HCT116 (cell line): Measurements from ENCODE around the gene CCDC69. TPM values are rescaled to one million over a fixed set of nuclear protein-coding genes. Genes with fewer than 3 reads are reported as not detected.

Source experiments
- ATAC-seq: fragments of 200-7000 bp; cut with Tn5 transposase; 2 replicates; pipeline ENCODE4 v1.9.1; 2020; ENCODE audit warnings: mild to moderate bottlenecking, moderate library complexity
- BruUV-seq: library from RNA; stranded (reverse); fragments of 400-500 nt; replicated peaks from 2 replicates; lab custom pipeline; 2021; lab: Mats Ljungman, UMichigan
- CTCF ChIA-PET: fragments of 300-600 bp; sonication (Branson Sonifier 250); formaldehyde crosslinking; loops from one replicate; lab custom pipeline; 2021; ENCODE audit warnings: antibody characterized with exemption; lab: Charles Lee
- POLR2A ChIA-PET: fragments of 300-600, 350-600 bp; sonication (Branson Sonifier 250); formaldehyde crosslinking; loops from one replicate; lab custom pipeline; 2021; ENCODE audit warnings: antibody characterized with exemption; lab: Charles Lee
- RAD21 ChIA-PET, 2 experiments: fragments of 300-600 bp; sonication (Branson Sonifier 250); formaldehyde crosslinking; loops; one replicate each; lab custom pipeline; 2023; ENCODE audit warnings: low total read pairs in 2 of 2; ENCODE audit not compliant: uncharacterized antibody in 2 of 2, unreplicated experiment in 2 of 2, low non-redundant PET in 1 of 2; lab: Charles Lee
- DNase-seq: peaks from one replicate; pipeline ENCODE4 v3.0.0-alpha.2; 2010; ENCODE audit warnings: low read depth, low spot score
- H2AFZ ChIP-seq: fragments of 200-600 bp; shearing (Covaris generic), sonication (generic); 2 replicates; pipeline ENCODE4 v1.6.1; 2017; ENCODE audit warnings: low read depth, mixed run types, mixed read lengths, antibody characterized with exemption, low read length; ENCODE audit not compliant: poor library complexity, severe bottlenecking
- H3K27ac ChIP-seq: 2 replicates; pipeline ENCODE4 v1.5.1; 2012; ENCODE audit warnings: low read depth, low read length
- H3K27me3 ChIP-seq: fragments of 200-600 bp; sonication (generic); 2 replicates; pipeline ENCODE4 v1.6.1; 2016; ENCODE audit warnings: mixed run types, low read length, mixed read lengths; ENCODE audit not compliant: insufficient read depth
- H3K36me3 ChIP-seq, 2 experiments: fragments of 200-500 bp in 1 of 2; fragments of 200-600 bp in 1 of 2; sonication (Bioruptor generic) in 1 of 2; sonication (generic) in 1 of 2; 2 replicates each; pipeline versions ENCODE4 v1.5.1 to v1.6.1; 2014 to 2016; ENCODE audit warnings: low read length in 2 of 2, inconsistent platforms in 1 of 2, mixed read lengths in 1 of 2, mixed run types in 1 of 2; ENCODE audit not compliant: insufficient read depth in 2 of 2, control insufficient read depth in 1 of 2
- H3K4me1 ChIP-seq, 2 experiments: fragments of 200-600 bp in 1 of 2; sonication (generic) in 1 of 2; 2 replicates each; pipeline versions ENCODE4 v1.5.1 to v1.6.1; 2012 to 2017; ENCODE audit warnings: low read length in 2 of 2, inconsistent platforms in 1 of 2, mild to moderate bottlenecking in 1 of 2, mixed read lengths in 1 of 2, mixed run types in 1 of 2, moderate library complexity in 1 of 2; ENCODE audit not compliant: insufficient read depth in 2 of 2, control insufficient read depth in 1 of 2
- H3K4me2 ChIP-seq: fragments of 200-600 bp; sonication (generic); 2 replicates; pipeline ENCODE4 v1.6.1; 2017; ENCODE audit warnings: mixed run types, low read length, mixed read lengths
- H3K4me3 ChIP-seq, 2 experiments: fragments of 200-600 bp in 1 of 2; sonication (generic) in 1 of 2; replicated peaks in 1 of 2; 2 replicates each; pipeline ENCODE4 v1.5.1; 2011 to 2016; ENCODE audit warnings: low read length in 2 of 2, control low read depth in 1 of 2, low read depth in 1 of 2, mild to moderate bottlenecking in 1 of 2, mixed read lengths in 1 of 2, mixed run types in 1 of 2
- H3K79me2 ChIP-seq: fragments of 200-600 bp; sonication (generic); 2 replicates; pipeline ENCODE4 v1.6.1; 2017; ENCODE audit warnings: mild to moderate bottlenecking, mixed run types, low read length, moderate library complexity, mixed read lengths; ENCODE audit not compliant: insufficient read depth
- H3K9ac ChIP-seq: fragments of 200-600 bp; sonication (generic); 2 replicates; pipeline ENCODE4 v1.6.1; 2016; ENCODE audit warnings: low read length, mixed read lengths
- H3K9me2 ChIP-seq: fragments of 200-600 bp; sonication (generic), shearing (Covaris generic); 2 replicates; pipeline ENCODE4 v1.6.1; 2017; ENCODE audit warnings: mixed run types, mild to moderate bottlenecking, moderate library complexity; ENCODE audit not compliant: insufficient read depth
- H3K9me3 ChIP-seq, 2 experiments: fragments of 200-500 bp in 1 of 2; fragments of 200-600 bp in 1 of 2; sonication (Bioruptor generic) in 1 of 2; sonication (generic) in 1 of 2; 2 replicates each; pipeline ENCODE4 v1.6.1; 2014 to 2017; ENCODE audit warnings: low read length in 2 of 2, mixed read lengths in 2 of 2, inconsistent platforms in 1 of 2, low read depth in 1 of 2, mild to moderate bottlenecking in 1 of 2, mixed run types in 1 of 2, moderate library complexity in 1 of 2; ENCODE audit not compliant: control insufficient read depth in 1 of 2, insufficient read depth in 1 of 2
- H4K20me1 ChIP-seq: fragments of 200-600 bp; sonication (generic), shearing (Covaris generic); 2 replicates; pipeline ENCODE4 v1.6.1; 2017; ENCODE audit warnings: mixed run types, mild to moderate bottlenecking, moderate library complexity; ENCODE audit not compliant: insufficient read depth
- ATF3 ChIP-seq: IDR thresholded peaks from 2 replicates; pipeline ENCODE4 v1.6.1; 2012
- CBX3 ChIP-seq: IDR thresholded peaks from 2 replicates; pipeline ENCODE4 v1.6.1; 2012; ENCODE audit warnings: low read depth
- CEBPB ChIP-seq: IDR thresholded peaks from 2 replicates; pipeline ENCODE4 v1.6.1; 2012; ENCODE audit warnings: low read depth
- EGR1 ChIP-seq: IDR thresholded peaks from 2 replicates; pipeline ENCODE4 v1.6.1; 2012; ENCODE audit warnings: low read depth
- ELF1 ChIP-seq: IDR thresholded peaks from 2 replicates; pipeline ENCODE4 v1.6.1; 2012; ENCODE audit warnings: low read depth, borderline replicate concordance
- EZH2phosphoT487 ChIP-seq: fragments of 200-600 bp; IDR thresholded peaks from 2 replicates; pipeline ENCODE4 v1.6.1; 2018; ENCODE audit warnings: antibody characterized with exemption, borderline replicate concordance
- FOSL1 ChIP-seq: IDR thresholded peaks from 2 replicates; pipeline ENCODE4 v1.6.1; 2012; ENCODE audit warnings: low read depth
- JUND ChIP-seq: IDR thresholded peaks from 2 replicates; pipeline ENCODE4 v1.6.1; 2012
- MAX ChIP-seq: IDR thresholded peaks from 2 replicates; pipeline ENCODE4 v1.6.1; 2012
- POLR2AphosphoS5 ChIP-seq: IDR thresholded peaks from 2 replicates; pipeline ENCODE4 v1.6.1; 2011; ENCODE audit warnings: mild to moderate bottlenecking, low read depth, low read length, moderate library complexity
- RAD21 ChIP-seq: IDR thresholded peaks from 2 replicates; pipeline ENCODE4 v1.6.1; 2012; ENCODE audit warnings: low read depth, mild to moderate bottlenecking
- REST ChIP-seq: IDR thresholded peaks from 2 replicates; pipeline ENCODE4 v1.6.1; 2012; ENCODE audit warnings: low read depth
- SIN3A ChIP-seq: IDR thresholded peaks from 2 replicates; pipeline ENCODE4 v1.6.1; 2012; ENCODE audit warnings: low read depth
- SP1 ChIP-seq: IDR thresholded peaks from 2 replicates; pipeline ENCODE4 v1.6.1; 2012; ENCODE audit warnings: low read depth
- SRF ChIP-seq: IDR thresholded peaks from 2 replicates; pipeline ENCODE4 v1.6.1; 2012; ENCODE audit warnings: low read depth
- TCF7L2 ChIP-seq: IDR thresholded peaks from 2 replicates; pipeline ENCODE4 v1.7.0; 2011; ENCODE audit warnings: borderline replicate concordance, inconsistent platforms; ENCODE audit not compliant: insufficient read depth, insufficient read length; ENCODE audit errors: extremely low read depth
- YY1 ChIP-seq: IDR thresholded peaks from 2 replicates; pipeline ENCODE4 v1.6.1; 2011; ENCODE audit warnings: low read length, low read depth, moderate library complexity, mild to moderate bottlenecking; ENCODE audit not compliant: insufficient replicate concordance; ENCODE audit errors: extremely low read depth
- ZBTB33 ChIP-seq: IDR thresholded peaks from 2 replicates; pipeline ENCODE4 v1.6.1; 2011; ENCODE audit warnings: mild to moderate bottlenecking, low read length, moderate library complexity; ENCODE audit not compliant: insufficient replicate concordance; ENCODE audit errors: extremely low read depth
- ZFX ChIP-seq: fragments of 450-650 bp; IDR thresholded peaks from 2 replicates; pipeline ENCODE4 v1.6.1; 2017
- ZNF274 ChIP-seq: fragments of 200-500 bp; sonication (Bioruptor generic); IDR thresholded peaks from 2 replicates; pipeline ENCODE4 v1.6.1; 2014; ENCODE audit warnings: mild to moderate bottlenecking, low read depth, low read length, inconsistent platforms
- intact Hi-C: fragments of 100-400 bp; cut with micrococcal nuclease; formaldehyde crosslinking; loops from 2 replicates; pipeline ENCODE4 v1.10.0; 2022
- total RNA-seq: library from RNA; stranded (reverse); gene quantifications from one replicate; pipeline ENCODE4 v1.2.1, GENCODE V29; 2021; ENCODE audit not compliant: unreplicated experiment

Gene CCDC69
- total RNA-seq, 1 experiment from 2014 or later: 4.3 TPM

GRCh38 chr5:151252762-151253604 lies 29.1 kb upstream of the CCDC69 start, which contains the start of gene GM2A:
GM2A (plus strand) TSS chr5:151253185; CDS start chr5:151253217, 32 bp downstream.
- no peaks in the 10 kb centered on the region for H3K9me3 ChIP-seq
- RAD21 ChIA-PET: interaction anchor here (0.6 to 1.3 kb wide), 7 partner anchors 14 to 271 kb away, joined by 3 to 7 read pairs (median 4); partner anchors contain the start of gene CCDC69 (in 1 of the 2)
- CTCF ChIA-PET: interaction anchor here (0.6 to 1.9 kb wide), 21 partner anchors 11 to 518 kb away, joined by 3 to 11 read pairs (median 4); partner anchors contain the start of gene CCDC69
- intact Hi-C loops: loop anchor here (10.0 kb wide), 1 partner anchor 492 kb away; no protein-coding TSS in a partner anchor
- peak within 1 kb of the TSS; percentile 76 for H3K9ac ChIP-seq
- peak within 1 kb of the TSS; percentile 90 for H2AFZ ChIP-seq
- peak; percentile 98 for ATAC-seq
- BruUV-seq: TSS peak; percentile 75
- no peaks in the 10 kb centered on the region for H4K20me1 ChIP-seq
- no peaks in the 10 kb centered on the region for H3K36me3 ChIP-seq
- no peaks in the 10 kb centered on the region for H3K27me3 ChIP-seq
- H3K9me2 ChIP-seq: no peaks in the 10 kb centered on the region
- H3K4me3 ChIP-seq: peak within 1 kb of the TSS; percentile 70 to 83
- no peak within 1 kb of the TSS; the same call in 1 of the 2 replicates for H3K27ac ChIP-seq
- H3K79me2 ChIP-seq: no peaks in the 10 kb centered on the region
- POLR2A ChIA-PET: interaction anchor here (0.7 to 2.7 kb wide), 10 partner anchors 10 to 518 kb away, joined by 3 to 10 read pairs (median 4); partner anchors contain the start of genes CCDC69 and G3BP1
- peaks cover 3 to 34% of the 10 kb centered on the region in 2 experiments; a peak in 3 of 4 replicates for H3K4me1 ChIP-seq
- peak; percentile 99 for DNase-seq
- H3K4me2 ChIP-seq: peak within 1 kb of the TSS; percentile 98
- no peak for TF ChIP-seq ZNF274
- no peak for TF ChIP-seq SIN3A
- TF ChIP-seq YY1: no peak
- TF ChIP-seq FOSL1: no peak
- TF ChIP-seq ELF1: no peak; the same call in 1 of the 2 replicates
- TF ChIP-seq CBX3: no peak; the same call in 1 of the 2 replicates
- TF ChIP-seq SP1: peak; percentile 87
- TF ChIP-seq REST: no peak
- TF ChIP-seq RAD21: no peak
- no peak for TF ChIP-seq JUND
- no peak for TF ChIP-seq SRF
- TF ChIP-seq MAX: peak; percentile 95
- peak; percentile 54 for TF ChIP-seq TCF7L2
- TF ChIP-seq ZFX: no peak
- TF ChIP-seq POLR2AphosphoS5: peak; percentile 84
- TF ChIP-seq ATF3: no peak
- TF ChIP-seq EZH2phosphoT487: no peak
- TF ChIP-seq ZBTB33: no peak
- TF ChIP-seq CEBPB: peak; percentile 71
- TF ChIP-seq EGR1: peak; percentile 98
